Measurements from ENCODE around the gene CBR1. TPM values are rescaled to one million over a fixed set of nuclear protein-coding genes. Genes with fewer than 3 reads are reported as not detected.

Gene CBR1
- total and polyA plus RNA-seq, 2 of the 8 experiments (the other 6 are each of a cell fraction or from before 2014, with no cell fraction given): 1.8 to 207 TPM

DNA sequence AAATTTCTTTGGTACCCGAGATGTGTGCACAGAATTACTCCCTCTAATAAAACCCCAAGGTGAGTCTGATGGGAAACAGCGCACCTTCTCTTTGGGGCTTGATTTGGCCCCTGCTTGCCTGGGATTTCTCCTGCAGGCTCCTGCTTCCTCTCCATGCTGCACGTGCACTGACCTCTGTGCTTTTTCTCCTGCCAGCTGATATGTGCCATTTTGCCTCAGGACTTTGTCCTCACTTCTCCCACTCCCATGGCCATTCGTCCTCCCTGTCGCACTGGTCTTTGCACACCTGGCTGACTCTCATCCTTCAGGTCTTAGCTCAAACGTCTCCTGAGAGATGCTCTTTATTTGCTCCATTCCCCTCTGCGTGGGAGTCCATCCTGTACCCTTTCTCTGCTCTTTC lies 1.2 kb downstream of the CBR1 start (continued):
- TF ChIP-seq NRF1 (IDR thresholded peaks at IDR 0.05; ENCODE audit: low read depth, low read length) (no peak), RXRA (IDR thresholded peaks at IDR 0.05; ENCODE audit: insufficient read depth, low read depth, low read length) (no peak), POLR2AphosphoS5 (IDR thresholded peaks at IDR 0.05; ENCODE audit: low read depth, low read length) (no peak), MAX (IDR thresholded peaks at IDR 0.05) (no peak), HDAC2 (IDR thresholded peaks at IDR 0.05; ENCODE audit: borderline replicate concordance in 1 of 2, low read depth in 2 of 2, low read length in 2 of 2) (no peak)

Measured in H1 (cell line).